Naive thymus-derived CD4-positive, alpha-beta T cell (primary cell): ENCODE results near the gene IGFN1. TPM values are rescaled to one million over a fixed set of nuclear protein-coding genes. Genes with fewer than 3 reads are reported as not detected.
"Not testable (repeated sequence)": the region's sequence is repeated elsewhere in the genome, so short reads cannot be mapped to it uniquely, and the experiment has no call there.

Source experiments
- ATAC-seq: fragments of 150-1000 bp; cut with Tn5 transposase; 2 replicates; pipeline ENCODE4 v1.10.0; 2021; ENCODE audit warnings: mild to moderate bottlenecking, moderate library complexity
- CTCF ChIA-PET: fragments of 350-600 bp; sonication (Branson Sonifier 250); formaldehyde crosslinking; loops from one replicate; lab custom pipeline; 2021; ENCODE audit warnings: antibody characterized with exemption; lab: Charles Lee
- POLR2A ChIA-PET: fragments of 350-600 bp; sonication (Branson Sonifier 250); formaldehyde crosslinking; loops from one replicate; lab custom pipeline; 2021; ENCODE audit warnings: antibody characterized with exemption, inconsistent platforms; lab: Charles Lee
- DNase-seq, 9 donors: peaks; one replicate each; pipeline versions ENCODE4 v3.0.0 to v3.0.0-alpha.2; 2020 to 2022; ENCODE audit warnings: mixed read lengths in 1 of 9
- H3K27ac ChIP-seq: one replicate; pipeline ENCODE4 v1.7.0; 2013; ENCODE audit warnings: mild to moderate bottlenecking, low read depth, low read length, moderate library complexity
- H3K27me3 ChIP-seq, 2 donors: one replicate each; pipeline ENCODE4 v1.7.0; 2013; ENCODE audit warnings: low read length in 2 of 2, mild to moderate bottlenecking in 2 of 2, moderate library complexity in 2 of 2; ENCODE audit not compliant: control insufficient read depth in 2 of 2, insufficient read depth in 2 of 2
- H3K36me3 ChIP-seq, 3 experiments: 1 replicate in 2 of 3; 2 replicates in 1 of 3; pipeline ENCODE4 v1.7.0; 2013; ENCODE audit warnings: low read length in 3 of 3, mild to moderate bottlenecking in 3 of 3, moderate library complexity in 1 of 3; ENCODE audit not compliant: insufficient read depth in 3 of 3, control insufficient read depth in 2 of 3
- H3K4me1 ChIP-seq, 2 donors: one replicate each; pipeline ENCODE4 v1.7.0; 2013; ENCODE audit warnings: low read length in 2 of 2, mild to moderate bottlenecking in 2 of 2, moderate library complexity in 1 of 2; ENCODE audit not compliant: control insufficient read depth in 2 of 2, insufficient read depth in 2 of 2
- H3K4me3 ChIP-seq: 2 replicates; pipeline ENCODE4 v1.7.0; 2013; ENCODE audit warnings: mild to moderate bottlenecking, low read length
- H3K9me3 ChIP-seq, 3 experiments: 1 replicate in 2 of 3; 2 replicates in 1 of 3; pipeline ENCODE4 v1.7.0; 2013; ENCODE audit warnings: low read length in 3 of 3; ENCODE audit not compliant: control insufficient read depth in 2 of 3
- H3K27ac Mint-ChIP-seq, 9 donors: one replicate each; pipeline ENCODE4 v1.8.0; 2020 to 2022; ENCODE audit warnings: mixed read lengths in 9 of 9, mild to moderate bottlenecking in 8 of 9, moderate library complexity in 5 of 9, inconsistent platforms in 2 of 9
- H3K27me3 Mint-ChIP-seq, 5 donors: one replicate each; pipeline ENCODE4 v1.8.0; 2021 to 2022; ENCODE audit warnings: mixed read lengths in 5 of 5, mild to moderate bottlenecking in 1 of 5
- H3K36me3 Mint-ChIP-seq, 5 donors: one replicate each; pipeline ENCODE4 v1.8.0; 2020 to 2022; ENCODE audit warnings: mixed read lengths in 5 of 5, mild to moderate bottlenecking in 3 of 5, inconsistent platforms in 1 of 5
- H3K4me1 Mint-ChIP-seq, 7 donors: one replicate each; pipeline ENCODE4 v1.8.0; 2020 to 2022; ENCODE audit warnings: mixed read lengths in 7 of 7, mild to moderate bottlenecking in 3 of 7, inconsistent platforms in 1 of 7
- H3K4me3 Mint-ChIP-seq, 10 donors: one replicate each; pipeline ENCODE4 v1.8.0; 2020 to 2022; ENCODE audit warnings: mild to moderate bottlenecking in 10 of 10, mixed read lengths in 10 of 10, moderate library complexity in 6 of 10, inconsistent platforms in 2 of 10
- H3K9me3 Mint-ChIP-seq, 11 donors: one replicate each; pipeline ENCODE4 v1.8.0; 2020 to 2022; ENCODE audit warnings: mixed read lengths in 11 of 11, mild to moderate bottlenecking in 4 of 11, inconsistent platforms in 1 of 11, moderate library complexity in 1 of 11
- intact Hi-C, 2 donors: fragments of 100-400 bp; cut with micrococcal nuclease; formaldehyde crosslinking; loops; one replicate each; pipeline ENCODE4 v1.15.1; 2023
- polyA plus RNA-seq, 2 donors: library from polyadenylated mRNA; unstranded; fragments of 300-500 nt; fragmentation: Illumina TruSeq; gene quantifications; one replicate each; pipeline ENCODE4 v1.2.3, GENCODE V29; 2021
- total RNA-seq, 6 experiments: library from RNA in 5 of 6; stranded (reverse) in 5 of 6; gene quantifications; 1 replicate in 5 of 6; 2 replicates in 1 of 6; pipeline ENCODE4 v1.2.3 and lab custom pipeline; 2021 to 2026

The IGFN1 gene
- total and polyA plus RNA-seq, 7 experiments from 2014 or later, result not detected

DNA sequence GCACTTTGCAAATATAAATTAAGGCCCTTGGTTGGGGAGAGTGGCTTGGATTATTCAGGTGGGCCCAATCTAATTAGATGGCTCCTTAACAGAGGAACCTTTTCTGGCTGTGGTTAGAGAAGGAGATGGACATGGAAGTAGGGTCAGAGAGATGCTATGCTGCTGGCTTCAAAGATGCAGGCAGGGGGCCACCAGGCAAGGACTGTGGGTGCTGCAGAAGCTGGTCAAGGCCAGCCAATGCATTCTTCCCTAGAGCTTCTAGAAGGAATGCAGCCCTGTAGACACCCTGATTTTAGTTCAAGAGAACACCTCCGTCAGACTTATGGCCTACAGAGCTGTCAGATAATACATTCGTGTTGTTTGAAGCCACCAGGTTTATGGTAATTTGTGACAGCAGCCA, 32.7 kb upstream of the IGFN1 start:
- intact Hi-C loops, result loop anchor here (10.0 kb wide), 4 partner anchors 413 to 1797 kb away; partner anchors contain the start of genes ADIPOR1 (in 1 of the 2) and TIMM17A (in 1 of the 2)
- Mint-ChIP-seq H3K27me3 (peaks cover 14 to 37% (median 17%) of the 10 kb centered on the region in 5 donors), H3K36me3 (no peaks in the 10 kb centered on the region), H3K9me3 (no peaks in the 10 kb centered on the region), H3K4me1 (peaks cover 10 to 21% (median 15%) of the 10 kb centered on the region in 7 donors), H3K27ac (no peak overlapping the region), H3K4me3 (no peak overlapping the region)
- no peaks in the 10 kb centered on the region for H3K27me3 ChIP-seq
- ATAC-seq, result no peak
- H3K9me3 ChIP-seq, result no peaks in the 10 kb centered on the region
- no peak overlapping the region for H3K27ac ChIP-seq
- no peak for DNase-seq
- peaks cover 7 to 14% of the 10 kb centered on the region in 2 donors for H3K4me1 ChIP-seq
- ChIA-PET CTCF (no interaction called here), POLR2A (no interaction called here)
- H3K4me3 ChIP-seq, result no peak overlapping the region
- H3K36me3 ChIP-seq, result peaks cover 0 to 4% (median 0%) of the 10 kb centered on the region in 3 experiments

DNA sequence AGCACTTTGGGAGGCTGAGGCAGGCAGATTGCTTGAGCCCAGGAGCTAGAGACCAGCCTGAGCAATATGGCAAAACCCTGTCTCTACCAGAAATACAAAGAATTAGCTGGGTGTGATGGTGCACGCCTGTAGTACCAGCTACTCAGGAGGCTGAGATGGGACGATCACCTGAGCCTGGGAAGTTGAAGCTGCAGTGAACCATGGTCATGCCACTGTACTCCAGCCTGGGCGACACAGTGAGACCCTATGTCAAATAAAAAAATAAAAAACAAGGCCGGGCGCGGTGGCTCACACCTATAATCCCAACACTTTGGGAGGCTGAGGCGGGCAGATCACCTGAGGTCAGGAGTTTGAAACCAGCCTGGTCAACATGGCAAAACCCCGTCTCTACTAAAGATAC, 27.6 kb upstream of the IGFN1 start:
- H3K9me3 ChIP-seq, H3K4me3 Mint-ChIP-seq, intact Hi-C loops, DNase-seq, H3K27me3 ChIP-seq, H3K27ac ChIP-seq, H3K4me1 ChIP-seq, H3K36me3 Mint-ChIP-seq, ATAC-seq, H3K4me1 Mint-ChIP-seq, H3K27ac Mint-ChIP-seq, H3K9me3 Mint-ChIP-seq, H3K4me3 ChIP-seq, H3K36me3 ChIP-seq, POLR2A ChIA-PET: not testable (repeated sequence)
- peaks cover 6 to 38% (median 12%) of the 10 kb centered on the region in 5 donors for H3K27me3 Mint-ChIP-seq
- CTCF ChIA-PET, result interaction anchor here (1.0 kb wide), 1 partner anchor 9 kb away, joined by 3 read pairs; the partner anchor contains the start of gene TMEM9

- no peak for ATAC-seq
- Histone ChIP-seq H3K27me3 (no peaks in the 10 kb centered on the region), H3K4me1 (no peaks in the 10 kb centered on the region), H3K27ac (no peak overlapping the region), H3K9me3 (no peaks in the 10 kb centered on the region), H3K4me3 (no peak overlapping the region), H3K36me3 (no peaks in the 10 kb centered on the region)
- POLR2A ChIA-PET, result no interaction called here
- intact Hi-C loops, result no loop called here
- Mint-ChIP-seq H3K27ac (no peak overlapping the region), H3K4me1 (no peaks in the 10 kb centered on the region), H3K27me3 (peaks cover 6 to 40% (median 7%) of the 10 kb centered on the region in 5 donors), H3K4me3 (no peak overlapping the region), H3K9me3 (no peaks in the 10 kb centered on the region), H3K36me3 (no peaks in the 10 kb centered on the region)
- DNase-seq, result no peak
- CTCF ChIA-PET, result no interaction called here
Measured at GRCh38 chr1:201163707-201164106, 26.9 kb upstream of the IGFN1 start.

DNA sequence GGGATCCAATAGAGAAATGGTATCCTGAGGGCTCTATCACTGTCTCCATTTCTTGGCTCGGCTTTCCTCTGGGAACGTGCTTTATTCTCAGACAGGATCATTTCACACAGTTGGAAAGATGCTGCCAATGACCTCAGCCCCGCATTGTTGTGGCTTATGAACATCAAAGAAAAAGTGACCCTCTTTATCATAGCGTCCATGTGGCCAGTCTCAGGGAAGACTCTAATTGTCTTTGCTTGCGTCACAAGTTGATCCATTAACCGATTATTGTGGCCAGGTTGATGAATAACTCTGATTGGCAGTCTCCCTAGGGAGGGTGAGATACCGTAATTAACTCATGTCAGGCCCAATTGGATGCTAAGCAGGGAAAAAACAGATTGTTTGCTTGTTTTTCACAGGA, 26.0 kb upstream of the IGFN1 start:
- Mint-ChIP-seq H3K4me3 (no peak overlapping the region), H3K9me3 (no peaks in the 10 kb centered on the region), H3K27me3 (peaks cover 4 to 41% (median 7%) of the 10 kb centered on the region in 5 donors), H3K27ac (no peak overlapping the region), H3K36me3 (no peaks in the 10 kb centered on the region), H3K4me1 (no peaks in the 10 kb centered on the region)
- Histone ChIP-seq H3K9me3 (no peaks in the 10 kb centered on the region), H3K27ac (no peak overlapping the region), H3K4me1 (no peaks in the 10 kb centered on the region), H3K36me3 (no peaks in the 10 kb centered on the region), H3K4me3 (no peak overlapping the region), H3K27me3 (no peaks in the 10 kb centered on the region)
- intact Hi-C loops, result no loop called here
- ChIA-PET CTCF (no interaction called here), POLR2A (no interaction called here)
- DNase-seq (no peak), ATAC-seq (no peak)

GRCh38 chr1:201167041-201167991, 23.3 kb upstream of the IGFN1 start:
- H3K9me3 Mint-ChIP-seq, result no peaks in the 10 kb centered on the region
- peaks cover 6 to 14% (median 9%) of the 10 kb centered on the region in 7 donors for H3K4me1 Mint-ChIP-seq
- H3K4me3 Mint-ChIP-seq, result no peak overlapping the region
- Histone ChIP-seq H3K4me3 (no peak overlapping the region), H3K9me3 (no peaks in the 10 kb centered on the region), H3K27ac (no peak overlapping the region), H3K27me3 (no peaks in the 10 kb centered on the region), H3K36me3 (no peaks in the 10 kb centered on the region), H3K4me1 (peaks cover 0 to 7% of the 10 kb centered on the region in 2 donors)
- H3K36me3 Mint-ChIP-seq, result peaks cover 0 to 2% (median 0%) of the 10 kb centered on the region in 5 donors
- peaks cover 0 to 55% (median 6%) of the 10 kb centered on the region in 5 donors for H3K27me3 Mint-ChIP-seq
- intact Hi-C loops, result no loop called here
- POLR2A ChIA-PET, result interaction anchor here (1.7 kb wide), 1 partner anchor 13 kb away, joined by 6 read pairs; the partner anchor contains the start of gene TMEM9
- CTCF ChIA-PET, result interaction anchor here (0.5 kb wide), 1 partner anchor 33 kb away, joined by 3 read pairs; no protein-coding TSS in a partner anchor
- no peak for ATAC-seq
- no peak for DNase-seq
- H3K27ac Mint-ChIP-seq, result no peak overlapping the region

- DNase-seq (no peak), ATAC-seq (no peak)
- no peak overlapping the region for H3K4me3 ChIP-seq
- no peaks in the 10 kb centered on the region for H3K36me3 ChIP-seq
- H3K9me3 ChIP-seq, result no peaks in the 10 kb centered on the region
- ChIA-PET POLR2A (no interaction called here), CTCF (no interaction called here)
- peaks cover 0 to 7% of the 10 kb centered on the region in 2 donors for H3K4me1 ChIP-seq
- intact Hi-C loops, result no loop called here
- Mint-ChIP-seq H3K27me3 (peaks cover 0 to 45% (median 5%) of the 10 kb centered on the region in 5 donors), H3K4me1 (peaks cover 6 to 14% (median 9%) of the 10 kb centered on the region in 7 donors), H3K9me3 (no peaks in the 10 kb centered on the region), H3K27ac (no peak overlapping the region), H3K4me3 (peak overlapping the region in 3 of 10 donors; percentile 15 to 33 (median 21)), H3K36me3 (peaks cover 0 to 2% (median 0%) of the 10 kb centered on the region in 5 donors)
- H3K27ac ChIP-seq, result no peak overlapping the region
- no peaks in the 10 kb centered on the region for H3K27me3 ChIP-seq
Measured at GRCh38 chr1:201169203-201169602, 21.4 kb upstream of the IGFN1 start.
